ENCODE measurements around the gene DPP7. TPM values are rescaled to one million over a fixed set of nuclear protein-coding genes. Genes with fewer than 3 reads are reported as not detected.
"Not testable (repeated sequence)": the region's sequence is repeated elsewhere in the genome, so short reads cannot be mapped to it uniquely, and the experiment has no call there.

DPP7 gene
- total RNA-seq, 2 donors from 2014 or later = 165 to 188 TPM

- Histone ChIP-seq H3K27me3 (no peaks in the 10 kb centered on the region), H3K27ac (peak overlapping the region; percentile 72 to 77), H3K4me3 (peak overlapping the region; percentile 75 to 80), H3K36me3 (no peaks in the 10 kb centered on the region), H3K4me1 (peaks cover 0 to 33% of the 10 kb centered on the region in 2 donors), H3K9me3 (peaks cover 0 to 13% of the 10 kb centered on the region in 2 donors)
- TF ChIP-seq CTCF (IDR thresholded peaks at IDR 0.05) = no peak
- peak; percentile 86 for DNase-seq (ENCODE audit: low spot score)
Observed at GRCh38 chr9:137129456-137130175, 15.1 kb upstream of the DPP7 start.

- no peak for TF ChIP-seq CTCF (IDR thresholded peaks at IDR 0.05)
- Histone ChIP-seq H3K27ac (peak overlapping the region; percentile 72 to 77), H3K9me3 (peaks cover 0 to 13% of the 10 kb centered on the region in 2 donors), H3K27me3 (no peaks in the 10 kb centered on the region), H3K36me3 (no peaks in the 10 kb centered on the region), H3K4me3 (peak overlapping the region; percentile 75 to 80), H3K4me1 (peaks cover 0 to 33% of the 10 kb centered on the region in 2 donors)
- DNase-seq (ENCODE audit: low spot score) = no peak
Observed at GRCh38 chr9:137128862-137129455, 14.4 kb upstream of the DPP7 start.

- Histone ChIP-seq H3K4me1 (peaks cover 0 to 33% of the 10 kb centered on the region in 2 donors), H3K27ac (peak overlapping the region in 1 of 2 donors; percentile 26), H3K9me3 (peaks cover 0 to 13% of the 10 kb centered on the region in 2 donors), H3K36me3 (no peaks in the 10 kb centered on the region), H3K27me3 (no peaks in the 10 kb centered on the region), H3K4me3 (peak overlapping the region in 1 of 2 donors; percentile 75)
- TF ChIP-seq CTCF (IDR thresholded peaks at IDR 0.05) = no peak
- no peak for DNase-seq (ENCODE audit: low spot score)
Observed at GRCh38 chr9:137128158-137128861, 13.8 kb upstream of the DPP7 start.

GRCh38 chr9:137127301-137128157, 13.0 kb upstream of the DPP7 start:
- no peaks in the 10 kb centered on the region for H3K27me3 ChIP-seq
- H3K4me1 ChIP-seq = peaks cover 0 to 33% of the 10 kb centered on the region in 2 donors
- peak overlapping the region; percentile 12 to 38 for H3K4me3 ChIP-seq
- peak overlapping the region; percentile 26 to 45 for H3K27ac ChIP-seq
- H3K36me3 ChIP-seq = no peaks in the 10 kb centered on the region
- DNase-seq (ENCODE audit: low spot score) = no peak
- H3K9me3 ChIP-seq = peaks cover 0 to 13% of the 10 kb centered on the region in 2 donors
- no peak for TF ChIP-seq CTCF (IDR thresholded peaks at IDR 0.05)

GRCh38 chr9:137126786-137127185, 12.3 kb upstream of the DPP7 start:
- Histone ChIP-seq H3K27ac (peak overlapping the region; percentile 26 to 45), H3K4me1 (peaks cover 0 to 34% of the 10 kb centered on the region in 2 donors), H3K4me3 (peak overlapping the region in 1 of 2 donors; percentile 38), H3K9me3 (peaks cover 0 to 13% of the 10 kb centered on the region in 2 donors), H3K27me3 (no peaks in the 10 kb centered on the region), H3K36me3 (no peaks in the 10 kb centered on the region)
- TF ChIP-seq CTCF (IDR thresholded peaks at IDR 0.05) = no peak
- DNase-seq (ENCODE audit: low spot score) = no peak

GRCh38 chr9:137123952-137124462, 9.5 kb upstream of the DPP7 start:
- not testable (repeated sequence) for H3K36me3 ChIP-seq; H3K27ac ChIP-seq; DNase-seq (ENCODE audit: low spot score); H3K27me3 ChIP-seq; H3K9me3 ChIP-seq; H3K4me3 ChIP-seq
- H3K4me1 ChIP-seq = peaks cover 0 to 28% of the 10 kb centered on the region in 2 donors
